Activated CD4-positive, alpha-beta T cell treated with anti-CD3 and anti-CD28 coated beads, Interleukin-10, Interleukin-2, amounts not matched to agents 100 ng/mL and 50 ng/mL, durations not matched to agents 16 hours and 8 hours (primary cell): ENCODE measurements around the gene KLHDC8B.
"Not testable (repeated sequence)": the region's sequence is repeated elsewhere in the genome, so short reads cannot be mapped to it uniquely, and the experiment has no call there.

Experiments
- DNase-seq: peaks from one replicate; pipeline ENCODE4 v3.0.0-alpha.2; 2020

KLHDC8B gene

GRCh38 chr3:49198161-49198560 lies 26.8 kb downstream of the KLHDC8B start:
- DNase-seq: no peak

GRCh38 chr3:49198611-49199230 lies 27.3 kb downstream of the KLHDC8B start:
- no peak for DNase-seq

GRCh38 chr3:49199239-49199899 lies 28.0 kb downstream of the KLHDC8B start:
- DNase-seq: no peak

GRCh38 chr3:49199900-49200281 lies 28.5 kb downstream of the KLHDC8B start:
- DNase-seq: no peak

- no peak for DNase-seq
These were observed 42.1 kb downstream of the KLHDC8B start for GRCh38 chr3:49213541-49213943.

GRCh38 chr3:49213998-49214397 lies 42.6 kb downstream of the KLHDC8B start:
- no peak for DNase-seq

GRCh38 chr3:49216687-49217086 lies 45.3 kb downstream of the KLHDC8B start:
- DNase-seq: not testable (repeated sequence)

- not testable (repeated sequence) for DNase-seq
These were observed 45.7 kb downstream of the KLHDC8B start for GRCh38 chr3:49217108-49217507.

GRCh38 chr3:49217688-49218470 lies 46.5 kb downstream of the KLHDC8B start:
- no peak for DNase-seq

GRCh38 chr3:49218471-49218989 lies 47.1 kb downstream of the KLHDC8B start:
- DNase-seq: not testable (repeated sequence)

- no peak for DNase-seq
These were observed 47.7 kb downstream of the KLHDC8B start for GRCh38 chr3:49219132-49219531.

GRCh38 chr3:49220985-49221563 lies 49.7 kb downstream of the KLHDC8B start:
- not testable (repeated sequence) for DNase-seq

- no peak for DNase-seq
These were observed 50.6 kb downstream of the KLHDC8B start for GRCh38 chr3:49222002-49222401.
